K562 (cell line): Measurements from ENCODE around the gene ITPR1. TPM values are rescaled to one million over a fixed set of nuclear protein-coding genes. Genes with fewer than 3 reads are reported as not detected.
A peak's percentile ranks its signal among the peaks of the same experiment; 100 is the strongest.

Experiments
- ARID1B ChIP-seq: fragments of 450-650 bp; IDR thresholded peaks from 2 replicates; pipeline ENCODE4 v1.6.1; 2016; ENCODE audit warnings: antibody characterized with exemption, mild to moderate bottlenecking, inconsistent platforms
- CEBPG ChIP-seq, 3 experiments: fragments of 200-800 bp in 1 of 3; sonication (Bioruptor generic) in 1 of 3; sonication (generic) in 1 of 3; formaldehyde crosslinking in 1 of 3; IDR thresholded peaks in 2 of 3; conservative IDR thresholded peaks in 1 of 3; 2 replicates each; pipeline versions ENCODE4 v1.6.1 to v1.8.0; 2016 to 2022; ENCODE audit warnings: missing compliant biosample characterization in 2 of 3, missing genetic modification characterization in 2 of 3, mild to moderate bottlenecking in 1 of 3, missing genetic modification reagents in 1 of 3
- FOXA1 ChIP-seq: fragments of 450-650 bp; IDR thresholded peaks from 2 replicates; pipeline ENCODE4 v1.6.1; 2016; ENCODE audit warnings: mild to moderate bottlenecking, borderline replicate concordance
- HDAC2 ChIP-seq: fragments of 450-650 bp; IDR thresholded peaks from 2 replicates; pipeline ENCODE4 v1.6.1; 2016; ENCODE audit warnings: mild to moderate bottlenecking
- HNRNPH1 ChIP-seq: fragments of 200-400 bp; formaldehyde crosslinking; optimal IDR thresholded peaks from 2 replicates; pipeline ENCODE3; 2017; ENCODE audit warnings: low read depth, mild to moderate bottlenecking, low read length, moderate library complexity
- KDM1A ChIP-seq, 2 experiments: fragments of 450-650 bp; IDR thresholded peaks; 2 replicates each; pipeline ENCODE4 v1.6.1; 2016; ENCODE audit warnings: mild to moderate bottlenecking in 2 of 2
- KDM5B ChIP-seq: fragments of 200-600 bp; sonication (generic); IDR thresholded peaks from 2 replicates; pipeline ENCODE4 v1.6.1; 2012; ENCODE audit warnings: low read depth, mild to moderate bottlenecking, moderate library complexity, low read length, control low read depth, inconsistent platforms; ENCODE audit not compliant: insufficient replicate concordance
- KLF16 ChIP-seq: IDR thresholded peaks from 2 replicates; pipeline ENCODE4 v1.6.1; 2016; ENCODE audit warnings: antibody characterized with exemption
- MIER1 ChIP-seq: fragments of 450-650 bp; IDR thresholded peaks from 2 replicates; pipeline ENCODE4 v1.6.1; 2016; ENCODE audit warnings: antibody characterized with exemption, mild to moderate bottlenecking, low read depth
- NCOA1 ChIP-seq: fragments of 450-650 bp; IDR thresholded peaks from 2 replicates; pipeline ENCODE4 v1.6.1; 2016; ENCODE audit warnings: low read depth
- SPI1 ChIP-seq: IDR thresholded peaks from 2 replicates; pipeline ENCODE4 v1.6.1; 2011; ENCODE audit warnings: low read depth, low read length, control low read depth, borderline replicate concordance
- SRSF3 ChIP-seq: fragments of 200-400 bp; formaldehyde crosslinking; IDR thresholded peaks from 2 replicates; pipeline ENCODE4 v1.6.1; 2016; ENCODE audit warnings: mild to moderate bottlenecking, low read length, moderate library complexity; ENCODE audit not compliant: insufficient read depth
- TAF1 ChIP-seq: IDR thresholded peaks from 2 replicates; pipeline ENCODE4 v1.6.1; 2011; ENCODE audit warnings: mild to moderate bottlenecking, low read length, moderate library complexity; ENCODE audit not compliant: insufficient read depth, control insufficient read depth, severe bottlenecking; ENCODE audit errors: extremely low read depth
- TARDBP ChIP-seq: fragments of 450-650 bp; IDR thresholded peaks from 2 replicates; pipeline ENCODE4 v1.6.1; 2016
- ZBTB43 ChIP-seq: sonication (generic); formaldehyde crosslinking; IDR thresholded peaks from 2 replicates; pipeline ENCODE4 v1.8.0; 2023; ENCODE audit warnings: mild to moderate bottlenecking, missing genetic modification reagents
- ZNF717 ChIP-seq: fragments of 250-450 bp; sonication (Bioruptor Pico); IDR thresholded peaks from 2 replicates; pipeline ENCODE4 v1.5.0; 2021
- polyA plus RNA-seq, 8 experiments: library from polyadenylated mRNA; depleted of rRNA in 4 of 8; stranded (reverse) in 5 of 8; unstranded in 3 of 8; fragments of >200 nt; fragmentation: Nextera tagmentation in 2 of 8; fragmentation: Illumina TruSeq in 1 of 8; extraction: Ambion mirVana in 2 of 8; extraction: Trizol in 1 of 8; gene quantifications; 2 replicates each; pipeline versions ENCODE4 v1.2.1 to v1.2.3, GENCODE V29; 2011 to 2014; ENCODE audit warnings: inconsistent platforms in 1 of 8, missing spikeins in 1 of 8
- total RNA-seq, 7 experiments: library from RNA; depleted of rRNA in 6 of 7; stranded (reverse); fragments of >200 nt in 6 of 7; fragmentation: Illumina TruSeq in 2 of 7; extraction: Trizol in 2 of 7; gene quantifications; 2 replicates each; pipeline versions ENCODE4 v1.2.1 to v1.2.3, GENCODE V29; 2011 to 2021; ENCODE audit warnings: low replicate concordance in 1 of 7
- TF ChIP-seq, protein P1 (sequence below): sonication (generic); formaldehyde crosslinking; IDR thresholded peaks from 2 replicates; pipeline ENCODE4 v1.8.1; 2023; ENCODE audit warnings: mild to moderate bottlenecking, missing genetic modification reagents
- TF ChIP-seq, protein P2 (sequence below): fragments of 250-450 bp; sonication (Bioruptor Pico); IDR thresholded peaks from 2 replicates; pipeline ENCODE4 v1.4.0; 2020; ENCODE audit warnings: mild to moderate bottlenecking, moderate library complexity
- TF ChIP-seq, protein P3 (sequence below): sonication (generic); formaldehyde crosslinking; IDR thresholded peaks from 2 replicates; pipeline ENCODE4 v1.8.0; 2022; ENCODE audit warnings: mild to moderate bottlenecking, low read depth, missing genetic modification reagents

The ITPR1 gene
- total and polyA plus RNA-seq, 9 of the 15 experiments (the other 6 are each of a cell fraction or from before 2014, with no cell fraction given): 22.4 to 40.0 (median 27.4) TPM

DNA sequence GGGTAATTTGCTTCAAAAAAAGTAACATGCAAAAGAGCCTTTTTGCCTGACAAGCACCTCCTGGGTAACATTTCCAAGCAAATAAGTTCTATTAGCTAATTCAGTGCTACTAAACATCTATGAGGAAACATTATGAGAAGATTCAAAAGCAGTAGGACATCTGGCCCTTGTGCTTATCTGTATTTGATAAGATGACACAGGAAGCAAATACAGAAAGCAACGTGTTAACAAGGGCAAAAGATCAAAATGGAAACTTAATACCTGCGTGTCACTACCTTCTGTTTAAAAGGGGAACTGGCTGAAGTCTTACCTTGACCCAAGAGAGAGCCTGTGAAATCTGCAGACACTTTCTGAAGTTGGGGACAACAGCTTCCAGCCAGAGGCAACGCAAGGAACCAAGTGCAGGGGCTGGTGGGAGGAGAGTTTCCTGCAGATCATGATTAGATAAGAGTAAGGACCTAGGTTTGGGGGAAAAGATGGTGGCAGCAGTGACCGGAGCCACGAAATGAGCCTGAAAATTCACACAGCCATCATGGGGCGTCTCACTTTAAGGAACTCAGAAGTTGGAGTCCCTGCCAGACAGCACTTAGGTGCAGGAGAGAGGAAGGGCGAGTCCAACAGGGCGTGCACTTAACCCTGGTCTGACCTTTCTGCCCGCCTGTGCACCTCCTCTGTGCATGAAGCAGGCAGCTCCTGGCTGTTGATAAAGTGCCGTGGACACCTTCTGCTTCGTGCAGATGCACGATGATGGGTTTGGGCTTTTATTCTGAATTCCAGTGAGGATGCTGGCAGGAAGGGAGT, 332.5 kb downstream of the ITPR1 start (continued):
- TF ChIP-seq, protein P1, sequence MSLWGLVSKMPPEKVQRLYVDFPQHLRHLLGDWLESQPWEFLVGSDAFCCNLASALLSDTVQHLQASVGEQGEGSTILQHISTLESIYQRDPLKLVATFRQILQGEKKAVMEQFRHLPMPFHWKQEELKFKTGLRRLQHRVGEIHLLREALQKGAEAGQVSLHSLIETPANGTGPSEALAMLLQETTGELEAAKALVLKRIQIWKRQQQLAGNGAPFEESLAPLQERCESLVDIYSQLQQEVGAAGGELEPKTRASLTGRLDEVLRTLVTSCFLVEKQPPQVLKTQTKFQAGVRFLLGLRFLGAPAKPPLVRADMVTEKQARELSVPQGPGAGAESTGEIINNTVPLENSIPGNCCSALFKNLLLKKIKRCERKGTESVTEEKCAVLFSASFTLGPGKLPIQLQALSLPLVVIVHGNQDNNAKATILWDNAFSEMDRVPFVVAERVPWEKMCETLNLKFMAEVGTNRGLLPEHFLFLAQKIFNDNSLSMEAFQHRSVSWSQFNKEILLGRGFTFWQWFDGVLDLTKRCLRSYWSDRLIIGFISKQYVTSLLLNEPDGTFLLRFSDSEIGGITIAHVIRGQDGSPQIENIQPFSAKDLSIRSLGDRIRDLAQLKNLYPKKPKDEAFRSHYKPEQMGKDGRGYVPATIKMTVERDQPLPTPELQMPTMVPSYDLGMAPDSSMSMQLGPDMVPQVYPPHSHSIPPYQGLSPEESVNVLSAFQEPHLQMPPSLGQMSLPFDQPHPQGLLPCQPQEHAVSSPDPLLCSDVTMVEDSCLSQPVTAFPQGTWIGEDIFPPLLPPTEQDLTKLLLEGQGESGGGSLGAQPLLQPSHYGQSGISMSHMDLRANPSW: no peak
- TF ChIP-seq, protein P2, sequence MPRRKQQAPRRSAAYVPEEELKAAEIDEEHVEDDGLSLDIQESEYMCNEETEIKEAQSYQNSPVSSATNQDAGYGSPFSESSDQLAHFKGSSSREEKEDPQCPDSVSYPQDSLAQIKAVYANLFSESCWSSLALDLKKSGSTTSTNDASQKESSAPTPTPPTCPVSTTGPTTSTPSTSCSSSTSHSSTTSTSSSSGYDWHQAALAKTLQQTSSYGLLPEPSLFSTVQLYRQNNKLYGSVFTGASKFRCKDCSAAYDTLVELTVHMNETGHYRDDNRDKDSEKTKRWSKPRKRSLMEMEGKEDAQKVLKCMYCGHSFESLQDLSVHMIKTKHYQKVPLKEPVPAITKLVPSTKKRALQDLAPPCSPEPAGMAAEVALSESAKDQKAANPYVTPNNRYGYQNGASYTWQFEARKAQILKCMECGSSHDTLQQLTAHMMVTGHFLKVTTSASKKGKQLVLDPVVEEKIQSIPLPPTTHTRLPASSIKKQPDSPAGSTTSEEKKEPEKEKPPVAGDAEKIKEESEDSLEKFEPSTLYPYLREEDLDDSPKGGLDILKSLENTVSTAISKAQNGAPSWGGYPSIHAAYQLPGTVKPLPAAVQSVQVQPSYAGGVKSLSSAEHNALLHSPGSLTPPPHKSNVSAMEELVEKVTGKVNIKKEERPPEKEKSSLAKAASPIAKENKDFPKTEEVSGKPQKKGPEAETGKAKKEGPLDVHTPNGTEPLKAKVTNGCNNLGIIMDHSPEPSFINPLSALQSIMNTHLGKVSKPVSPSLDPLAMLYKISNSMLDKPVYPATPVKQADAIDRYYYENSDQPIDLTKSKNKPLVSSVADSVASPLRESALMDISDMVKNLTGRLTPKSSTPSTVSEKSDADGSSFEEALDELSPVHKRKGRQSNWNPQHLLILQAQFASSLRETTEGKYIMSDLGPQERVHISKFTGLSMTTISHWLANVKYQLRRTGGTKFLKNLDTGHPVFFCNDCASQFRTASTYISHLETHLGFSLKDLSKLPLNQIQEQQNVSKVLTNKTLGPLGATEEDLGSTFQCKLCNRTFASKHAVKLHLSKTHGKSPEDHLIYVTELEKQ (CRISPR knock-in tag): no peak
- TF ChIP-seq HNRNPH1 (no peak), ARID1B (peak; percentile 90), TARDBP (no peak), NCOA1 (0 out of 2 replicates have a peak, but pooled peaks have one; percentile 48), ZBTB43 (CRISPR knock-in tag) (no peak), ZNF717 (CRISPR knock-in tag) (no peak), KLF16 (peak; percentile 73), SPI1 (peak; percentile 91), TAF1 (peak; percentile 31), CEBPG (CRISPR knock-in tag; IDR thresholded peaks at IDR 0.05) (no peak), CEBPG (tag; conservative IDR thresholded peaks at IDR 0.05 in 1 of 2, IDR thresholded peaks at IDR 0.05 in 1 of 2) (no peak), KDM5B (no peak), KDM1A (IDR thresholded peaks at IDR 0.05) (peak in 1 of 2 experiments; percentile 49; a peak in 3 of 4 replicates), MIER1 (no peak; the same call in 1 of the 2 replicates), HDAC2 (peak; percentile 66), FOXA1 (no peak), SRSF3 (no peak)
- TF ChIP-seq, protein P3, sequence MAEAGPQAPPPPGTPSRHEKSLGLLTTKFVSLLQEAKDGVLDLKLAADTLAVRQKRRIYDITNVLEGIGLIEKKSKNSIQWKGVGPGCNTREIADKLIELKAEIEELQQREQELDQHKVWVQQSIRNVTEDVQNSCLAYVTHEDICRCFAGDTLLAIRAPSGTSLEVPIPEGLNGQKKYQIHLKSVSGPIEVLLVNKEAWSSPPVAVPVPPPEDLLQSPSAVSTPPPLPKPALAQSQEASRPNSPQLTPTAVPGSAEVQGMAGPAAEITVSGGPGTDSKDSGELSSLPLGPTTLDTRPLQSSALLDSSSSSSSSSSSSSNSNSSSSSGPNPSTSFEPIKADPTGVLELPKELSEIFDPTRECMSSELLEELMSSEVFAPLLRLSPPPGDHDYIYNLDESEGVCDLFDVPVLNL (CRISPR knock-in tag): no peak
